Measurements from ENCODE around the gene HUS1B. TPM values are rescaled to one million over a fixed set of nuclear protein-coding genes. Genes with fewer than 3 reads are reported as not detected.

The HUS1B gene
- total RNA-seq, 1 experiment from 2014 or later = 1.1 TPM

DNA sequence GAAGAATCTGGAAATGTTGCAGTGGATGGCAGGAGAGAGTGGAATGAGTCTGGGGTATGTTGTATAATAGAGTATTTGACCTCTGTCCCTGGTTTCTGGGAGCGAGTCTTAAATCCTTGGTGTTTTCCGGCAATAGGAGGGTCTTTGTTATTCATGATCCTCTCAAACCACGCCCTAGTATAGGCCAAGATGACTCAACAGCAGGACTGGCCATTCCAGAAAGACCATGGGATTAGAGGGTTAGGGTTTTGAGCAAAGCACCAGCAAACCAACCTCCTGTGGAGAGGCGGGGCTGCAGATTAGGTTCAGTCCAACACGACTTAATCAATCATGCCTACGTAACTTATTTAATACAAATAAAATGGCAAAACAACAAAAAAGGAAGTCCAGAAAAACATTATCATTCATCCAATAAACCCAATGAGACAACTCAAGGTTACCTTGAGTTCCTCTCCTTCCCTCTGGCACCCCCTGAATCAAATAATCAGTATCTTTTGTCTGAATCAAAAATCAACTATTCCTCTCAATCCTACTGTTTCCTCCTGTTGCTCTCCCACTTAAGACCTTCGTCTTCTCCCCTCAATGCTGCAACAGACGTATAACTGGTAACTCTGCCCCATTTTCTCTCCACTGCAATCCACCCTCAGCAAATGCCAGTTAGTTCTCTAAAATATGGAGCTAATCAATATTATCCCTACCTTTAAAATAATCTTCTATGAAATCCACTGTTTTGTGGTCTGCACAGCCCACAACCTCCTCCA lies 15.5 kb downstream of the HUS1B start (continued):
- TF ChIP-seq, protein P1, sequence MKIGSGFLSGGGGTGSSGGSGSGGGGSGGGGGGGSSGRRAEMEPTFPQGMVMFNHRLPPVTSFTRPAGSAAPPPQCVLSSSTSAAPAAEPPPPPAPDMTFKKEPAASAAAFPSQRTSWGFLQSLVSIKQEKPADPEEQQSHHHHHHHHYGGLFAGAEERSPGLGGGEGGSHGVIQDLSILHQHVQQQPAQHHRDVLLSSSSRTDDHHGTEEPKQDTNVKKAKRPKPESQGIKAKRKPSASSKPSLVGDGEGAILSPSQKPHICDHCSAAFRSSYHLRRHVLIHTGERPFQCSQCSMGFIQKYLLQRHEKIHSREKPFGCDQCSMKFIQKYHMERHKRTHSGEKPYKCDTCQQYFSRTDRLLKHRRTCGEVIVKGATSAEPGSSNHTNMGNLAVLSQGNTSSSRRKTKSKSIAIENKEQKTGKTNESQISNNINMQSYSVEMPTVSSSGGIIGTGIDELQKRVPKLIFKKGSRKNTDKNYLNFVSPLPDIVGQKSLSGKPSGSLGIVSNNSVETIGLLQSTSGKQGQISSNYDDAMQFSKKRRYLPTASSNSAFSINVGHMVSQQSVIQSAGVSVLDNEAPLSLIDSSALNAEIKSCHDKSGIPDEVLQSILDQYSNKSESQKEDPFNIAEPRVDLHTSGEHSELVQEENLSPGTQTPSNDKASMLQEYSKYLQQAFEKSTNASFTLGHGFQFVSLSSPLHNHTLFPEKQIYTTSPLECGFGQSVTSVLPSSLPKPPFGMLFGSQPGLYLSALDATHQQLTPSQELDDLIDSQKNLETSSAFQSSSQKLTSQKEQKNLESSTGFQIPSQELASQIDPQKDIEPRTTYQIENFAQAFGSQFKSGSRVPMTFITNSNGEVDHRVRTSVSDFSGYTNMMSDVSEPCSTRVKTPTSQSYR (CRISPR knock-in tag; IDR thresholded peaks at IDR 0.05) = no peak
- TF ChIP-seq, protein P2, sequence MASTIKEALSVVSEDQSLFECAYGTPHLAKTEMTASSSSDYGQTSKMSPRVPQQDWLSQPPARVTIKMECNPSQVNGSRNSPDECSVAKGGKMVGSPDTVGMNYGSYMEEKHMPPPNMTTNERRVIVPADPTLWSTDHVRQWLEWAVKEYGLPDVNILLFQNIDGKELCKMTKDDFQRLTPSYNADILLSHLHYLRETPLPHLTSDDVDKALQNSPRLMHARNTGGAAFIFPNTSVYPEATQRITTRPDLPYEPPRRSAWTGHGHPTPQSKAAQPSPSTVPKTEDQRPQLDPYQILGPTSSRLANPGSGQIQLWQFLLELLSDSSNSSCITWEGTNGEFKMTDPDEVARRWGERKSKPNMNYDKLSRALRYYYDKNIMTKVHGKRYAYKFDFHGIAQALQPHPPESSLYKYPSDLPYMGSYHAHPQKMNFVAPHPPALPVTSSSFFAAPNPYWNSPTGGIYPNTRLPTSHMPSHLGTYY (CRISPR knock-in tag; IDR thresholded peaks at IDR 0.05) = no peak
- TF ChIP-seq ZNF416 (CRISPR knock-in tag; IDR thresholded peaks at IDR 0.05) (no peak), JUN (CRISPR knock-in tag; IDR thresholded peaks at IDR 0.05) (no peak), NFATC4 (CRISPR knock-in tag; IDR thresholded peaks at IDR 0.05) (no peak), TEAD4 (CRISPR knock-in tag; IDR thresholded peaks at IDR 0.05) (no peak), SOX15 (CRISPR knock-in tag; IDR thresholded peaks at IDR 0.05) (no peak), CREM (CRISPR knock-in tag; IDR thresholded peaks at IDR 0.05) (no peak)
- TF ChIP-seq, protein P3, sequence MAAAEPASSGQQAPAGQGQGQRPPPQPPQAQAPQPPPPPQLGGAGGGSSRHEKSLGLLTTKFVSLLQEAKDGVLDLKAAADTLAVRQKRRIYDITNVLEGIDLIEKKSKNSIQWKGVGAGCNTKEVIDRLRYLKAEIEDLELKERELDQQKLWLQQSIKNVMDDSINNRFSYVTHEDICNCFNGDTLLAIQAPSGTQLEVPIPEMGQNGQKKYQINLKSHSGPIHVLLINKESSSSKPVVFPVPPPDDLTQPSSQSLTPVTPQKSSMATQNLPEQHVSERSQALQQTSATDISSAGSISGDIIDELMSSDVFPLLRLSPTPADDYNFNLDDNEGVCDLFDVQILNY (CRISPR knock-in tag; IDR thresholded peaks at IDR 0.05) = no peak
- TF ChIP-seq, protein P4, sequence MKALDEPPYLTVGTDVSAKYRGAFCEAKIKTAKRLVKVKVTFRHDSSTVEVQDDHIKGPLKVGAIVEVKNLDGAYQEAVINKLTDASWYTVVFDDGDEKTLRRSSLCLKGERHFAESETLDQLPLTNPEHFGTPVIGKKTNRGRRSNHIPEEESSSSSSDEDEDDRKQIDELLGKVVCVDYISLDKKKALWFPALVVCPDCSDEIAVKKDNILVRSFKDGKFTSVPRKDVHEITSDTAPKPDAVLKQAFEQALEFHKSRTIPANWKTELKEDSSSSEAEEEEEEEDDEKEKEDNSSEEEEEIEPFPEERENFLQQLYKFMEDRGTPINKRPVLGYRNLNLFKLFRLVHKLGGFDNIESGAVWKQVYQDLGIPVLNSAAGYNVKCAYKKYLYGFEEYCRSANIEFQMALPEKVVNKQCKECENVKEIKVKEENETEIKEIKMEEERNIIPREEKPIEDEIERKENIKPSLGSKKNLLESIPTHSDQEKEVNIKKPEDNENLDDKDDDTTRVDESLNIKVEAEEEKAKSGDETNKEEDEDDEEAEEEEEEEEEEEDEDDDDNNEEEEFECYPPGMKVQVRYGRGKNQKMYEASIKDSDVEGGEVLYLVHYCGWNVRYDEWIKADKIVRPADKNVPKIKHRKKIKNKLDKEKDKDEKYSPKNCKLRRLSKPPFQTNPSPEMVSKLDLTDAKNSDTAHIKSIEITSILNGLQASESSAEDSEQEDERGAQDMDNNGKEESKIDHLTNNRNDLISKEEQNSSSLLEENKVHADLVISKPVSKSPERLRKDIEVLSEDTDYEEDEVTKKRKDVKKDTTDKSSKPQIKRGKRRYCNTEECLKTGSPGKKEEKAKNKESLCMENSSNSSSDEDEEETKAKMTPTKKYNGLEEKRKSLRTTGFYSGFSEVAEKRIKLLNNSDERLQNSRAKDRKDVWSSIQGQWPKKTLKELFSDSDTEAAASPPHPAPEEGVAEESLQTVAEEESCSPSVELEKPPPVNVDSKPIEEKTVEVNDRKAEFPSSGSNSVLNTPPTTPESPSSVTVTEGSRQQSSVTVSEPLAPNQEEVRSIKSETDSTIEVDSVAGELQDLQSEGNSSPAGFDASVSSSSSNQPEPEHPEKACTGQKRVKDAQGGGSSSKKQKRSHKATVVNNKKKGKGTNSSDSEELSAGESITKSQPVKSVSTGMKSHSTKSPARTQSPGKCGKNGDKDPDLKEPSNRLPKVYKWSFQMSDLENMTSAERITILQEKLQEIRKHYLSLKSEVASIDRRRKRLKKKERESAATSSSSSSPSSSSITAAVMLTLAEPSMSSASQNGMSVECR (CRISPR knock-in tag; IDR thresholded peaks at IDR 0.05; ENCODE audit: borderline replicate concordance) = no peak
- TF ChIP-seq, protein P5, sequence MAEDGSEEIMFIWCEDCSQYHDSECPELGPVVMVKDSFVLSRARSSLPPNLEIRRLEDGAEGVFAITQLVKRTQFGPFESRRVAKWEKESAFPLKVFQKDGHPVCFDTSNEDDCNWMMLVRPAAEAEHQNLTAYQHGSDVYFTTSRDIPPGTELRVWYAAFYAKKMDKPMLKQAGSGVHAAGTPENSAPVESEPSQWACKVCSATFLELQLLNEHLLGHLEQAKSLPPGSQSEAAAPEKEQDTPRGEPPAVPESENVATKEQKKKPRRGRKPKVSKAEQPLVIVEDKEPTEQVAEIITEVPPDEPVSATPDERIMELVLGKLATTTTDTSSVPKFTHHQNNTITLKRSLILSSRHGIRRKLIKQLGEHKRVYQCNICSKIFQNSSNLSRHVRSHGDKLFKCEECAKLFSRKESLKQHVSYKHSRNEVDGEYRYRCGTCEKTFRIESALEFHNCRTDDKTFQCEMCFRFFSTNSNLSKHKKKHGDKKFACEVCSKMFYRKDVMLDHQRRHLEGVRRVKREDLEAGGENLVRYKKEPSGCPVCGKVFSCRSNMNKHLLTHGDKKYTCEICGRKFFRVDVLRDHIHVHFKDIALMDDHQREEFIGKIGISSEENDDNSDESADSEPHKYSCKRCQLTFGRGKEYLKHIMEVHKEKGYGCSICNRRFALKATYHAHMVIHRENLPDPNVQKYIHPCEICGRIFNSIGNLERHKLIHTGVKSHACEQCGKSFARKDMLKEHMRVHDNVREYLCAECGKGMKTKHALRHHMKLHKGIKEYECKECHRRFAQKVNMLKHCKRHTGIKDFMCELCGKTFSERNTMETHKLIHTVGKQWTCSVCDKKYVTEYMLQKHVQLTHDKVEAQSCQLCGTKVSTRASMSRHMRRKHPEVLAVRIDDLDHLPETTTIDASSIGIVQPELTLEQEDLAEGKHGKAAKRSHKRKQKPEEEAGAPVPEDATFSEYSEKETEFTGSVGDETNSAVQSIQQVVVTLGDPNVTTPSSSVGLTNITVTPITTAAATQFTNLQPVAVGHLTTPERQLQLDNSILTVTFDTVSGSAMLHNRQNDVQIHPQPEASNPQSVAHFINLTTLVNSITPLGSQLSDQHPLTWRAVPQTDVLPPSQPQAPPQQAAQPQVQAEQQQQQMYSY (CRISPR knock-in tag; IDR thresholded peaks at IDR 0.05) = no peak

DNA sequence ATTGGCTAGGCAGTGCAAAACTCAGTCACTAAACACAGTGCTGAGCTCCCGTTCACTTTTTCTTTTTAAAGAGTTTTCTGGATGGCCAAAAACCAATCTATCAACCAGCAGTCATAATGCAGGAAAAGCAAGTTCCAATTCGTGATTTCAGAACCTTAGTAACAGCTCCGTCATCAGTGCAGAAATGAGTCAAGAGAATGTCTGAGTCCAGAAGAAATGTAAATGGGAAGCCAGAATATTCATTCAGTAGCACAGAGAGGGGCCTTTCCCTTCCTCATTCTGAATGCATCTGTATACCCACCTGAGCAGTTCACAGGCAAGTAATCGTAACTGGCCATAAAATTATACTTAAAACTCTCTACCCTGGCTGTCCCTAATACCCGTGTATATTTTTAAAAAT lies 20.4 kb downstream of the HUS1B start:
- no peak for ATAC-seq
- ChIA-PET POLR2A (no interaction called here), CTCF (interaction anchor here (1.9 kb wide), 1 partner anchor 85 kb away, joined by 4 read pairs; no protein-coding TSS in a partner anchor)
- peaks cover 3% of the 10 kb centered on the region for H3K9me3 Mint-ChIP-seq
- DNase-seq (ENCODE audit: low spot score) = no peak
- H3K27ac Mint-ChIP-seq = no peak overlapping the region
- peaks cover 28% of the 10 kb centered on the region for H3K4me1 Mint-ChIP-seq
- H3K27me3 Mint-ChIP-seq (ENCODE audit: low read depth) = no peaks in the 10 kb centered on the region
- H3K36me3 Mint-ChIP-seq = peaks cover 29% of the 10 kb centered on the region
- TF ChIP-seq, protein P6, sequence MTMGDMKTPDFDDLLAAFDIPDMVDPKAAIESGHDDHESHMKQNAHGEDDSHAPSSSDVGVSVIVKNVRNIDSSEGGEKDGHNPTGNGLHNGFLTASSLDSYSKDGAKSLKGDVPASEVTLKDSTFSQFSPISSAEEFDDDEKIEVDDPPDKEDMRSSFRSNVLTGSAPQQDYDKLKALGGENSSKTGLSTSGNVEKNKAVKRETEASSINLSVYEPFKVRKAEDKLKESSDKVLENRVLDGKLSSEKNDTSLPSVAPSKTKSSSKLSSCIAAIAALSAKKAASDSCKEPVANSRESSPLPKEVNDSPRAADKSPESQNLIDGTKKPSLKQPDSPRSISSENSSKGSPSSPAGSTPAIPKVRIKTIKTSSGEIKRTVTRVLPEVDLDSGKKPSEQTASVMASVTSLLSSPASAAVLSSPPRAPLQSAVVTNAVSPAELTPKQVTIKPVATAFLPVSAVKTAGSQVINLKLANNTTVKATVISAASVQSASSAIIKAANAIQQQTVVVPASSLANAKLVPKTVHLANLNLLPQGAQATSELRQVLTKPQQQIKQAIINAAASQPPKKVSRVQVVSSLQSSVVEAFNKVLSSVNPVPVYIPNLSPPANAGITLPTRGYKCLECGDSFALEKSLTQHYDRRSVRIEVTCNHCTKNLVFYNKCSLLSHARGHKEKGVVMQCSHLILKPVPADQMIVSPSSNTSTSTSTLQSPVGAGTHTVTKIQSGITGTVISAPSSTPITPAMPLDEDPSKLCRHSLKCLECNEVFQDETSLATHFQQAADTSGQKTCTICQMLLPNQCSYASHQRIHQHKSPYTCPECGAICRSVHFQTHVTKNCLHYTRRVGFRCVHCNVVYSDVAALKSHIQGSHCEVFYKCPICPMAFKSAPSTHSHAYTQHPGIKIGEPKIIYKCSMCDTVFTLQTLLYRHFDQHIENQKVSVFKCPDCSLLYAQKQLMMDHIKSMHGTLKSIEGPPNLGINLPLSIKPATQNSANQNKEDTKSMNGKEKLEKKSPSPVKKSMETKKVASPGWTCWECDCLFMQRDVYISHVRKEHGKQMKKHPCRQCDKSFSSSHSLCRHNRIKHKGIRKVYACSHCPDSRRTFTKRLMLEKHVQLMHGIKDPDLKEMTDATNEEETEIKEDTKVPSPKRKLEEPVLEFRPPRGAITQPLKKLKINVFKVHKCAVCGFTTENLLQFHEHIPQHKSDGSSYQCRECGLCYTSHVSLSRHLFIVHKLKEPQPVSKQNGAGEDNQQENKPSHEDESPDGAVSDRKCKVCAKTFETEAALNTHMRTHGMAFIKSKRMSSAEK (CRISPR knock-in tag; IDR thresholded peaks at IDR 0.05; ENCODE audit: borderline replicate concordance) = no peak
- no peak overlapping the region for H3K4me3 Mint-ChIP-seq
